Measurements from ENCODE around the gene COL4A2.
A peak's percentile ranks its signal among the peaks of the same experiment; 100 is the strongest.

DNA sequence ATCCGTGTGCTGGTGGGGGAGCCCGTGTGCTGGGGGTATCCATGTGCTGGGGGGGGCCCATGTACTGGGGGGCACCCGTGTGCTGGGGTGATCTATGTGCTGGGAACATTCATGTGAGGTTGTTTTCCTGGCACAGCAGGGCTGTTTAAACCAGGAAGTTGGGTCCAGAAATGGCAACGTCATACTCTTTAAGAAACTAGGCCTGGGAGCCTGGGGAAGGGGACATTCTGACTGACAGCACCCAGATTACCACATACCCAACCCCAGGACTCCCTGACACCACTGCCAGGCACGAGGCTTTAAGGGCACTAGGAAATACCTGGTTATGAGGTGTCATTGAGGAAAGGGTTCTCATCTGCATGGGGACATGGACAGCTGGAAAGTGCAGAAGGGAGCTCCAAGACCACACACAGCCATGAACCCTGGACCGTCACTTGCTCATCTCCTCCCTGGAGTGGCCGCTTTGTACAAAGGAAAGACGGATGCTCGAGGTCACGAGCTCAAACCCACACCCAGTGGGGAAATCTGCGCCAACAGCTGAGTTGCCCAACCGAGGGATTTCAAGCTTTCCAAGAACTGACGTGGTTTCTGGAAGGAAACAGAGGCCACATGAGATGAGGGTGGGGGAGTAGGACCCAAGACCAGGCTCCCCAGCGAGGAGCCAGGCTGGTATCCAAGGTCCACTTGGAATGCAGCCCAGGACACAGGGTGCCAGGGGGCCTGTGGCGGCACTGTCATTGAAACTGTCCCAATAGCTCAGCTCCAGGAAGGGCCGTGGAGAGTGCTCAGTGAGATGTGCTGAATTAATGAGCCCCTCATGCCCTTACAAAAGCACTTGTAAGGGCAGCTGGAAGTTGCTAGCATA lies 213.6 kb downstream of the COL4A2 start:
- TF ChIP-seq, protein P1, sequence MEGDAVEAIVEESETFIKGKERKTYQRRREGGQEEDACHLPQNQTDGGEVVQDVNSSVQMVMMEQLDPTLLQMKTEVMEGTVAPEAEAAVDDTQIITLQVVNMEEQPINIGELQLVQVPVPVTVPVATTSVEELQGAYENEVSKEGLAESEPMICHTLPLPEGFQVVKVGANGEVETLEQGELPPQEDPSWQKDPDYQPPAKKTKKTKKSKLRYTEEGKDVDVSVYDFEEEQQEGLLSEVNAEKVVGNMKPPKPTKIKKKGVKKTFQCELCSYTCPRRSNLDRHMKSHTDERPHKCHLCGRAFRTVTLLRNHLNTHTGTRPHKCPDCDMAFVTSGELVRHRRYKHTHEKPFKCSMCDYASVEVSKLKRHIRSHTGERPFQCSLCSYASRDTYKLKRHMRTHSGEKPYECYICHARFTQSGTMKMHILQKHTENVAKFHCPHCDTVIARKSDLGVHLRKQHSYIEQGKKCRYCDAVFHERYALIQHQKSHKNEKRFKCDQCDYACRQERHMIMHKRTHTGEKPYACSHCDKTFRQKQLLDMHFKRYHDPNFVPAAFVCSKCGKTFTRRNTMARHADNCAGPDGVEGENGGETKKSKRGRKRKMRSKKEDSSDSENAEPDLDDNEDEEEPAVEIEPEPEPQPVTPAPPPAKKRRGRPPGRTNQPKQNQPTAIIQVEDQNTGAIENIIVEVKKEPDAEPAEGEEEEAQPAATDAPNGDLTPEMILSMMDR (IDR thresholded peaks at IDR 0.05): no peak
- TF ChIP-seq POLR2A (IDR thresholded peaks at IDR 0.05): peak in 1 of 2 donors; percentile 44
